HAP-1 (cell line): ENCODE data around the gene SERTAD2.

Experiments used
- DNase-seq, 2 experiments: peaks; one replicate each; pipeline ENCODE4 v3.0.0-alpha.2; 2016 to 2020; ENCODE audit warnings: low spot score in 2 of 2
- H3K27me3 ChIP-seq: fragments of 250-450 bp; sonication (Bioruptor Pico); 2 replicates; pipeline ENCODE4 v1.5.1; 2020; ENCODE audit warnings: low read depth, mild to moderate bottlenecking, moderate library complexity
- H3K36me3 ChIP-seq: fragments of 250-450 bp; sonication (Bioruptor Pico); replicated peaks from 2 replicates; pipeline ENCODE4 v1.5.1; 2020; ENCODE audit warnings: mild to moderate bottlenecking
- H3K4me1 ChIP-seq: fragments of 250-450 bp; sonication (Bioruptor Pico); 2 replicates; pipeline ENCODE4 v1.5.1; 2020; ENCODE audit warnings: mild to moderate bottlenecking
- H3K4me3 ChIP-seq: fragments of 250-450 bp; sonication (Bioruptor Pico); 2 replicates; pipeline ENCODE4 v1.5.1; 2020; ENCODE audit warnings: mild to moderate bottlenecking, moderate library complexity
- H3K9me3 ChIP-seq: fragments of 250-450 bp; sonication (Bioruptor Pico); 2 replicates; pipeline ENCODE4 v1.5.1; 2020; ENCODE audit warnings: mild to moderate bottlenecking, moderate library complexity
- in situ Hi-C: fragments of 300-500 bp; cut with MboI; formaldehyde crosslinking; loops from 3 replicates; pipeline ENCODE4 v1.14.3; 2020; ENCODE audit warnings: low sequenced_read_pairs, inconsistent platforms, mixed read lengths

The SERTAD2 gene

GRCh38 chr2:64609942-64610281, 43.8 kb downstream of the SERTAD2 start:
- DNase-seq = no peak
- in situ Hi-C loops = no loop called here
- Histone ChIP-seq H3K4me3 (no peak overlapping the region; the same call in 1 of the 2 replicates), H3K4me1 (peaks cover 5% of the 10 kb centered on the region; the same call in 1 of the 2 replicates), H3K36me3 (no peaks in the 10 kb centered on the region), H3K9me3 (no peaks in the 10 kb centered on the region), H3K27me3 (no peaks in the 10 kb centered on the region)

GRCh38 chr2:64609227-64609941, 44.3 kb downstream of the SERTAD2 start:
- in situ Hi-C loops = no loop called here
- H3K4me3 ChIP-seq = peak overlapping the region; percentile 24
- no peaks in the 10 kb centered on the region for H3K9me3 ChIP-seq
- peak in 1 of 2 experiments; percentile 66 for DNase-seq
- H3K4me1 ChIP-seq = peaks cover 5% of the 10 kb centered on the region; the same call in 1 of the 2 replicates
- H3K27me3 ChIP-seq = no peaks in the 10 kb centered on the region
- no peaks in the 10 kb centered on the region for H3K36me3 ChIP-seq

GRCh38 chr2:64608867-64609226, 44.9 kb downstream of the SERTAD2 start:
- Histone ChIP-seq H3K4me3 (peak overlapping the region; percentile 19), H3K4me1 (peaks cover 5% of the 10 kb centered on the region; the same call in 1 of the 2 replicates), H3K9me3 (no peaks in the 10 kb centered on the region), H3K27me3 (no peaks in the 10 kb centered on the region), H3K36me3 (no peaks in the 10 kb centered on the region)
- in situ Hi-C loops = no loop called here
- DNase-seq = peak in 1 of 2 experiments; percentile 26

GRCh38 chr2:64607381-64608304, 46.1 kb downstream of the SERTAD2 start:
- no peak for DNase-seq
- no peaks in the 10 kb centered on the region for H3K36me3 ChIP-seq
- no peak overlapping the region for H3K4me3 ChIP-seq
- H3K4me1 ChIP-seq = peaks cover 5% of the 10 kb centered on the region; the same call in 1 of the 2 replicates
- in situ Hi-C loops = no loop called here
- H3K9me3 ChIP-seq = no peaks in the 10 kb centered on the region
- H3K27me3 ChIP-seq = no peaks in the 10 kb centered on the region

DNA sequence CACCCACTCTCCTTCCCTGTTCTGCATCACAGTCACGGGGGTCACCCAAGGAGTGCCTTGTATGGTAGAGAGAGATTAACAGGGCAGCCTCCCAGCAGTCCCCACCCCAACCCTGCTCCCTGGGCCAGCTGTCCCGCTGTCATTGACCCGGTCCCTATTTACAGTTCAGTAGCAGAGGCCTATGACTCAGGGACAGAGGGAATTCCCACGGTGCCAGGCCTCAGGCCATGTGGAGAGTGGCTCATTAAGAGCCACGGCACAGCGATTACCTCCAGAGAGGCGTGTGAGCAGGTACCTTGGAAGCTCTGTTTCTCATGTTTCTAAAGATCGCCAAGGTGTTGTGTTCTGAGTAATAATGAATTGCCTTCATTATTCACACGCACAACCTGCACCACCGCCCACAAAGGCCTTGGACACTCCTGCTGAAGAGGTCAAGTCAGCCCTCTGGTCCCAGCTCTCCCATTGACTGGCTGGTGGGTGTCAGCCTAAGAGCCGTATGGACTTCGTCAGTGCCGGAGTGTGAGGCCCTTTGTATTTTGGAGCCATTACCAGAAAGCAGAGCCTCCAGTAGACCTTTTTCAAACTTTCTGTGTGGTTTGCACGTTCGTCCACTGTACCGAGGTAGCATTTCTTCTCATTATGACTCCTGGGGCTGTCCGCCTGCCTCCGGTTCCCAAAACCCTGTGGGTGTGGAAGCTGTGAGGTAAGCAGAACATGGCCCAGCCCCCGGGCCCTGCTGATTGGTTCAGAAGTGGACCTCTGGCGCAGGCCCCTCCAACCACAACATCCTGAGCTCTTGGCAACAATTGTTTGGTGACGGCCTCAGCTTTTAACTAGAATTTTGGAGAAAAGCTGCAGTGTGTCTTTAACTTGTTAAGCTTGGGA, 47.0 kb downstream of the SERTAD2 start:
- no peaks in the 10 kb centered on the region for H3K27me3 ChIP-seq
- no peak for DNase-seq
- H3K4me3 ChIP-seq = no peak overlapping the region
- no peaks in the 10 kb centered on the region for H3K36me3 ChIP-seq
- H3K4me1 ChIP-seq = peaks cover 5% of the 10 kb centered on the region; the same call in 1 of the 2 replicates
- in situ Hi-C loops = no loop called here
- H3K9me3 ChIP-seq = no peaks in the 10 kb centered on the region

- H3K4me1 ChIP-seq = peaks cover 5% of the 10 kb centered on the region; the same call in 1 of the 2 replicates
- in situ Hi-C loops = no loop called here
These were observed 47.7 kb downstream of the SERTAD2 start for GRCh38 chr2:64605991-64606478.

DNA sequence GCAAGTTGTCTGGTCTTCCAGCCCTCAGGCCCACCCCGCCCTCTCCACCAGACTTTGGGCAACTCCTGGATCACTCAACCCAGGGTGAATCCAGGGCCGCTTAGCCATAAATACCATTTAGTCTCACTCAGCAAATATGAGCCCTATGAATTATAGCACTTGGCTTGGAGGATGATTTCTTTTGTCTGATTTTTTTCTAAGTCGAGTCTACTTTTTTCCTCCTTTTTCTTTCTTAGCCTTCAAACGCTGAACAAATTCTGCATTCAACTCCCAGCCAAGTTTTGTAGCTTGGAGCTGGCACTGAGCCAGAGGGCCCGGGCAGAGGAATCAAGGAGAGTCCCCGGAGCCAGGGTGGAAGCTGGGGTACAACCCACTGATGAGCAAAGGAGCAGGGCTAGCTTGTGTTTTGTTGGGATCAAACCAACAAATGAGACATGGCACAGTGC, 48.7 kb downstream of the SERTAD2 start:
- Histone ChIP-seq H3K4me1 (peaks cover 5% of the 10 kb centered on the region; the same call in 1 of the 2 replicates), H3K36me3 (no peaks in the 10 kb centered on the region), H3K27me3 (no peaks in the 10 kb centered on the region), H3K4me3 (no peak overlapping the region), H3K9me3 (no peaks in the 10 kb centered on the region)
- in situ Hi-C loops = no loop called here
- DNase-seq = no peak

More at GRCh38 chr2:64605991-64606478, 47.7 kb downstream of the SERTAD2 start:
- Histone ChIP-seq H3K27me3 (no peaks in the 10 kb centered on the region), H3K4me3 (no peak overlapping the region), H3K9me3 (no peaks in the 10 kb centered on the region), H3K36me3 (no peaks in the 10 kb centered on the region)
- no peak for DNase-seq

DNA sequence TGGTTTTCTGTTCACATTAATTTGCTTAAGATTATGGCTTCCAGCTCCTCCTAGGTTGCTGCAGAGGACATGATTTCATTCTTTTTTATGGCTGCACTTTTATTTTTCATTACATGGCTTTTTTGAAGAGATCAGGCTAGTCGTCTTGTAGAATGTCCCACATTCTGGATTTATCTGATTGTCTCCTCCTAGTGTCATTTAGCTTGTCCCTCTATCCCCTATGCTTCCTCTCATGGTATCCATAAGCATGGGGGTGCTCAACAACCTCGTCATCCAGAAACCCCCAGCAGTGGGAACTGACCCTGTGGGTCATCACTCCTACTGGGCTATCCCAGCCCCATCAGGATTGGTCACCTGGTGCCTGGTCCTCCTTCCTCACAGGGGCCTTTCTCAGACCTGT, 49.6 kb downstream of the SERTAD2 start:
- in situ Hi-C loops = no loop called here
- peaks cover 2% of the 10 kb centered on the region; the same call in 1 of the 2 replicates for H3K4me1 ChIP-seq

DNA sequence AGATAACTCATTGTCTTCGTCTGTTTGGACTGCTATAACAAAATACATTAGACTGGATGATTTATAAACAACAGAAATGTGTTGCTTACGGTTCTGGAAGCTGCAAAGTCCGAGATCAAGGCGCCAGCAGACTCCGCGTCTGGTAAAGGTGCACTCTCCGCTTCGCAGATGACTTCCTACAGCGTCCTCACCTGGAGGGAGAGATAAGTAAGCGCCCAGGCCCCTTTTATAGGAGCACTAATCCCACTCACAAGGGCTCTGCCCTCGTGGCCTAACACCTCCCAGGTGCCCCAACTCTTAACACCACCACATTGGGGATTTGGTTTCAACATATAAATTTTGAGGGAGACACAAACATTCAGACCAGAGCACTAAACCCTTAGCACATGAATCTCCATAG, 51.3 kb downstream of the SERTAD2 start:
- Histone ChIP-seq H3K9me3 (no peaks in the 10 kb centered on the region), H3K4me1 (no peaks in the 10 kb centered on the region), H3K36me3 (no peaks in the 10 kb centered on the region), H3K27me3 (no peaks in the 10 kb centered on the region), H3K4me3 (no peak overlapping the region)
- no peak for DNase-seq
- in situ Hi-C loops = no loop called here

More for the DNA sequence above, 49.6 kb downstream of the SERTAD2 start:
- DNase-seq = no peak
- no peak overlapping the region for H3K4me3 ChIP-seq
- no peaks in the 10 kb centered on the region for H3K36me3 ChIP-seq
- no peaks in the 10 kb centered on the region for H3K9me3 ChIP-seq
- no peaks in the 10 kb centered on the region for H3K27me3 ChIP-seq

DNA sequence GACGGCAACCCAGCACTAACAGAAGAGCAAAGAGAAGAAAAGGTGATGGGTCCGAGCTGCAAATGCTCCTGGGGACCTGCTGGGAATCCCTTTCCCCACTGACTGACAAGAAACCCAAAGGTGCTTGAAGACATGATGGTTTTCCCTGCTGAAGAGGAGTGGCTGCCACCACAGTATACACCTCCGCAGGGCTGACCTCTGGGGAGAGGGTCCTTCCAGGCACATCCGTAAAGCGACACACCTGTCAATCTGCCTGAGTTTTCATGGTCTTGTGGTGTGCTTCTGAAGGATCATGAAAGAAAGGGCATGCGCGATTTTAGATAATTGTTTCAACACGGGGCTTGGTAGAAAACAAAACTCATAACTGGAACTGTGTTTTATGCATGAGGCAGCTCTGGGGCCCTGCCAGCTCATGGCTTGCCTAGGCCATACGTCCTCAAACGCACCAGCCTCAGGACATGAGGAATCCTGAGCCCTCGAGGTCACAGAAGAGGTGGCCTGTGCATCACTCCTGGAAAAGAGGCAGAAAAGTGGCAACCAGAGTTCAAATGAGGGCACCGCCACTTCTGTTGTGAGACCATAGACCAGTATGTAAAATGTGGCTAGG, 51.8 kb downstream of the SERTAD2 start:
- H3K27me3 ChIP-seq = no peaks in the 10 kb centered on the region
- H3K4me1 ChIP-seq = no peaks in the 10 kb centered on the region
- no peak for DNase-seq
- H3K4me3 ChIP-seq = no peak overlapping the region
- H3K36me3 ChIP-seq = no peaks in the 10 kb centered on the region
- in situ Hi-C loops = no loop called here
- H3K9me3 ChIP-seq = no peaks in the 10 kb centered on the region

DNA sequence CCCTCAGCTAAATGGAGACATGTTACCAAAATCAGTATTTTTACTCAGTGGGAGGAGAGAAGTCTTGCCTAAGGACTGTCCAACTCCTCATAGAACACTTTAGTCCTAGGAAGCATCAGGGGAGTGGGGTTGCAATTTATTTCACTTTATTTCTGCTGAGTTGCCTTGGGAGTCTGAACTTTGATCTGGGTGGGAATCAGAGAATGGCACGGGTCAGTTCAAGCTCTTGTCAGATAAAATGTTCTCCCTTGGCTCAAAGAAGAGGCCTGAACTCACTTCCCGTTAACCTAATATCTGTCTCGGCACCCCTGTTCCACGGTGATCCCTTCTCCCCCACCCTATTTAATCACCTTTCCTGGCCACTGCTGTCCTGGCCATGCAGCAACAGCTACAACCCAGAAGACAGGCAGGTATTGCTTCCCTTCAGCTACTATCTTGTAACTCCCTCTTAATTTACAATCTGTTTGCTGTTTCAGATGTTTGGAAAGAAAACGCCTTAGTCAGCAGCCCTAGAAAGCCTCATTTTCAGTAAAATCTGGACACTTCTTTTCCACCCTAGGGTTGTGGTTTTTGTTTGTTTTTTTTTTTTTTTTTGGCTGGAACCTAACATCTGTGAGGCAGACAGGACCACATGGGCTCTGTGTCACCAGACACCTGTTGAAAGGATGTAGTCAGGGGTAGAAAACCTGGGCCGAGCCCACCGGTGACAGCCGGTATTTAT, 52.5 kb downstream of the SERTAD2 start:
- no peaks in the 10 kb centered on the region for H3K4me1 ChIP-seq
- no peak for DNase-seq
- no peaks in the 10 kb centered on the region for H3K27me3 ChIP-seq
- H3K4me3 ChIP-seq = no peak overlapping the region
- H3K9me3 ChIP-seq = no peaks in the 10 kb centered on the region
- no peaks in the 10 kb centered on the region for H3K36me3 ChIP-seq
- in situ Hi-C loops = no loop called here

DNA sequence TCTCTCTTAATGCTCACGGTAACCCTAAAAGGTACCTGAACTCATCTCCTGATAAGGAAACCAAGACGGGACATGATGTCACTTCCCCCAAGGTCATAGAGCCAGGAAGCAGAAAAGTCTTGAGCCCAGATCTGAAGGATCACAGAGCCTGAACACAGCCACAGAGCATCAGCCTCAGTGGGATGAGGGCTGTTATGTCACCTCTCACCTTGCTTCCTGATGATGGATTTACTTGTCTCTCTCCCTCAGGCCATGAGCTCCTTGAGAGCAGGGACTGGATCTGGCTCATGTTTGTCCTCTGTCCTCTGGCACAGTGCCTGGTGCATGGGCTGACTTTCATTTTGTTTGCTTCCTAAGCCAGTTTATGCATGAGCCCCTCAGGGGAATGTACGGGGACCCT, 54.2 kb downstream of the SERTAD2 start:
- H3K4me3 ChIP-seq = no peak overlapping the region
- H3K27me3 ChIP-seq = no peaks in the 10 kb centered on the region
- H3K4me1 ChIP-seq = no peaks in the 10 kb centered on the region
- in situ Hi-C loops = loop anchor here (5.0 to 25.0 kb wide), 2 partner anchors 268 to 438 kb away; no protein-coding TSS in a partner anchor
- H3K9me3 ChIP-seq = no peaks in the 10 kb centered on the region
- H3K36me3 ChIP-seq = no peaks in the 10 kb centered on the region
- DNase-seq = no peak
